Hair follicular keratinocyte (primary cell): Measurements from ENCODE around the gene CDK8. TPM values are rescaled to one million over a fixed set of nuclear protein-coding genes. Genes with fewer than 3 reads are reported as not detected.

Experiments
- total RNA-seq: library from RNA; depleted of rRNA; stranded (reverse); fragments of >200 nt; gene quantifications from 2 replicates; pipeline ENCODE4 v1.2.3, GENCODE V29; 2015

CDK8 gene
- 17.1 and 17.7 TPM in 2 replicates for total RNA-seq

GRCh38 chr13:26253787-26254582, at the start of gene CDK8:
CDK8 (plus strand) TSS chr13:26254129; CDS start chr13:26254642, 513 bp downstream.

GRCh38 chr13:26221721-26222519, 32.0 kb upstream of the CDK8 start, which contains the start of gene RNF6:
RNF6 (minus strand) TSS chr13:26222314; CDS start chr13:26219649, 2,665 bp downstream.

Other genes with a start within 250 kb of the CDK8 start
- gene SHISA2, start 202.1 kb upstream of the CDK8 start, total RNA-seq = 5.0 and 7.2 TPM in 2 replicates
- gene RNF6, start 31.8 kb upstream of the CDK8 start, total RNA-seq = 28.8 and 33.0 TPM in 2 replicates